ENCODE measurements around the gene NKX6-1.

The NKX6-1 gene

DNA sequence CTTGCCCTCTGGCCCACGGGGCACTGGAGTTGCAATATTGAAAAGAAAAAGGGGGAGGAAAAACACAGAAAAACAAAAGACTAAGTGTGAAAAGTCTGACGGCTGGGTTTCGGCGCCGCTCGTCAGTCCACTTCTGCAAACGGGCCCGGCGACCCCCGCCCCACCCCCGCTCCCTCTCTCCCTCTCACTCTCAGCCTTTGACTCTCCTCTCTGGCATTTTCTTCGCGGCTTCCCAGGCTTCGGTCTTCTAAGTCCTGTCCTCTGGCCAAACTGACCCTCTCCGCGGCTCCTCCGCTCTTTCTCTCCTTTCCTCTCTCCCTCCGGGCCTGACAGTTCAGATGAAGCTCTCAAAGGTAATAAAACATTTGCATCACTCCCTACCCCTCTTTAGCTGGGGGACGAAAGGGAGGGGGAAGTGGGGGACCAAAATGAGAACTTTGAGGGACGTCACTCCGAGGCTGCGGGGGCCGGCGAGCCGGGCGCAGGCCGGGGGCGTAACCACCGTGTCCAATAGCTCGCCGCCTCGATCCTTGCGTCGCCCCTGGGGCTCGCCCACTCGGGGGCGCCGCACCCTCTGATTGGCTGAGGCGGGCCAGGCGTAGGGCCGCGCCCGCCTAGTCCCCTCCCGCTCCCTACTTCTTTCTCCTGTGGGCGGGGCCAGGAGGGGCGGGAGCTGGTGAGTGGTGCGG lies at the start of gene NKX6-1:
NKX6-1 (minus strand) TSS at position 358 of the 689 bp plus-strand sequence. CDS start 1,064 bp downstream, outside the sequence.
- peaks cover 5% of the 10 kb centered on the region for H3K36me3 Mint-ChIP-seq
- no peak within 1 kb of the TSS for H3K27ac Mint-ChIP-seq
- H3K4me3 Mint-ChIP-seq, result peak within 1 kb of the TSS; percentile 87
- H3K4me1 Mint-ChIP-seq (ENCODE audit: low read depth), result peaks cover 22% of the 10 kb centered on the region
- peaks cover 61% of the 10 kb centered on the region for H3K27me3 Mint-ChIP-seq
- H3K9me3 Mint-ChIP-seq (ENCODE audit: low read depth), result no peaks in the 10 kb centered on the region

DNA sequence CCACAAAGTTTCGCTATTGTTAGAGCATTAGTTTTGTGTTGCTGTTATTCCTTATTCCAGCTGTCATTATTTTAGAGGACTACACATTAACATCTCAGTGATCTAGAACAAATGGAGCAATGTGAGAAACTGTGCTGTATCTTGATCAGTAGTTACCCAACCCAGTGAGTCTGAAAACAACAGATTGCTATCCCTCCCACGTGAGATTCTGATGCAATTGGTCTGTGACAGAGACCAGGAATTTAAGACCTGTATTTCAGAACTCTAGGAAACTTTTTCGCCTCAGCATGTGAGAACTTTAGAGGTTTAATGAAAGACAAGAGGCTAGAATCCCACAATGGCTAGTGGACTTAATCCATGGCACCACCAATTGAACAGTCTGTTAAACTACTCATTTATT lies 48.1 kb upstream of the NKX6-1 start:
- Mint-ChIP-seq H3K27me3 (peaks cover 10% of the 10 kb centered on the region), H3K9me3 (ENCODE audit: low read depth) (no peaks in the 10 kb centered on the region), H3K4me1 (ENCODE audit: low read depth) (no peaks in the 10 kb centered on the region), H3K4me3 (no peak overlapping the region), H3K27ac (no peak overlapping the region), H3K36me3 (no peaks in the 10 kb centered on the region)

DNA sequence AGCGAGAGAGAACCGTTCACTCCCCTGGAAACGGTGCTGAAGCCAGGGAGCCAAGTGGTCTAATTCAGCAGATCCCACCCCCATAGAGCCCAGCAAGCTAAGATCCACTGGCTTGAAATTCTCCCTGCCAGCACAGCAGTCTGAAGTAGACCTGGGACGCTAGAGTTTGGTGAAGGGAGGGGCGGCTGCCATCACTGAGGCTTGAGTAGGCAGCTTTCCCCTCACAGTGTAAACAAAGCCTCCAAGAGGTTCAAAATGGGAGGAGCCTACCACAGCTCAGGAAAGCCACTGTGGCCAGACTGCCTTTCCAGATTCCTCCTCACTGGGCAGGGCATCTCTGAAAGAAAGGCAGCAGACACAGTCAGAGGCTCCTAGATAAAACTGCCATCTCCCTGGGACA lies 46.0 kb upstream of the NKX6-1 start:
- Mint-ChIP-seq H3K9me3 (ENCODE audit: low read depth) (no peaks in the 10 kb centered on the region), H3K27ac (no peak overlapping the region), H3K27me3 (peaks cover 11% of the 10 kb centered on the region), H3K4me1 (ENCODE audit: low read depth) (no peaks in the 10 kb centered on the region), H3K4me3 (no peak overlapping the region), H3K36me3 (no peaks in the 10 kb centered on the region)

DNA sequence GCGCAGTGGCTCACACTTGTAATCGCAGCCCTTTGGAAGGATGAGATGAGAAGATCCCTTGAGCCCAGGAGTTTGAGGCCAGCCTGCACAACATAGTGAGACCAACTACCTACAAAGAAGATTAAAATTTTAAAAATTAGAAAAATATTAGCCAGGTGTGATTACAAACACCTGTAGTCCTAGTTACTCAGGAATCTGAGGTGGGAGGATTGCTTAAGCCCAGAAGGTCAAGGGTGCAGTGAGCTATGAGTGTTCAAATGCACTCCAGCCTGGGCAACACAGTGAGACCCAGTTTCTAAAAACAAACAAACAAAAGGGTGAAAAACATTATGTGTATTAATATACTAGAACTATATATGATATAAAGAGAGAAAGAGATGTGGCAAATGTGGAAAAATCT lies 36.8 kb upstream of the NKX6-1 start:
- Mint-ChIP-seq H3K4me1 (ENCODE audit: low read depth) (no peaks in the 10 kb centered on the region), H3K27ac (no peak overlapping the region), H3K36me3 (no peaks in the 10 kb centered on the region), H3K9me3 (ENCODE audit: low read depth) (no peaks in the 10 kb centered on the region), H3K4me3 (no peak overlapping the region), H3K27me3 (peaks cover 13% of the 10 kb centered on the region)

DNA sequence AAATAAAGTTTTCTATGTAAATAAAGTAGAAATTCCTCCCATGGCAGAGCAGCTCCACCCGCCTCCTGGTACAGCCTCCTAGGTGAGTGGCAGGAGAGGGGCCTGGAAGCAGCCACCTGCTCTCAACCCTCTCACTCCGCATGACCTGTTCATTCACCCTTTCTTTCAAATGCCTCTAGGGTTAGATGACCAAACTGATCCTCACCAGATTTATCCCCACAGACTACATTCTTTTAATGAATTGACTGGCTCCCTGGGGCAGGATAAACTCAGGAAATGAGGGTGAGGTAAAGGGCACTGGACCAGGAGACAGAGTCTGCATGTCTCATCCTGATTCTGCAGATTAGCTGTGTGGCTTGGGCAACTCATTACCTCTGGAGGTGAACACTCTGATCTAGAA lies 32.6 kb upstream of the NKX6-1 start:
- no peaks in the 10 kb centered on the region for H3K36me3 Mint-ChIP-seq
- no peaks in the 10 kb centered on the region for H3K9me3 Mint-ChIP-seq (ENCODE audit: low read depth)
- H3K4me1 Mint-ChIP-seq (ENCODE audit: low read depth), result no peaks in the 10 kb centered on the region
- no peak overlapping the region for H3K27ac Mint-ChIP-seq
- H3K4me3 Mint-ChIP-seq, result no peak overlapping the region
- peaks cover 17% of the 10 kb centered on the region for H3K27me3 Mint-ChIP-seq

DNA sequence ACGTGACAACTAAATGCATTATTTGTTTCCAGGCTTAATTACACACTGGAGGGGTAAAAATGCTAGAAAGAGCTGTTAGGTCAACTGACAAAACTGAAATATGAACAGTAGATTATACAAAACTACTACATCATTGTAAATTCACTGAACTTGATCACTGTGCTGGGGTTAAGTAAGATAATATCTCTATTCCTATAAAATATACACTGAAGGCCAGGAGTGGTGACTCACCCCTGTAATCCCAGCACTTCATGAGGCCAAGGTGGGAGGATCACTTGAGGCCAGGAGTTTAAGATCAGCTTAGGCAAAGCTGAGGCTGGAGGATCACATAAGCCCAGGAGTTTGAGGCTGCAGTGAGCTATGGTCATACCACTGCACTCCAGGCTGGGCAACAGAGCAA lies 31.8 kb upstream of the NKX6-1 start:
- no peaks in the 10 kb centered on the region for H3K4me1 Mint-ChIP-seq (ENCODE audit: low read depth)
- no peak overlapping the region for H3K27ac Mint-ChIP-seq
- H3K9me3 Mint-ChIP-seq (ENCODE audit: low read depth), result no peaks in the 10 kb centered on the region
- H3K4me3 Mint-ChIP-seq, result no peak overlapping the region
- H3K27me3 Mint-ChIP-seq, result peaks cover 18% of the 10 kb centered on the region
- H3K36me3 Mint-ChIP-seq, result no peaks in the 10 kb centered on the region

DNA sequence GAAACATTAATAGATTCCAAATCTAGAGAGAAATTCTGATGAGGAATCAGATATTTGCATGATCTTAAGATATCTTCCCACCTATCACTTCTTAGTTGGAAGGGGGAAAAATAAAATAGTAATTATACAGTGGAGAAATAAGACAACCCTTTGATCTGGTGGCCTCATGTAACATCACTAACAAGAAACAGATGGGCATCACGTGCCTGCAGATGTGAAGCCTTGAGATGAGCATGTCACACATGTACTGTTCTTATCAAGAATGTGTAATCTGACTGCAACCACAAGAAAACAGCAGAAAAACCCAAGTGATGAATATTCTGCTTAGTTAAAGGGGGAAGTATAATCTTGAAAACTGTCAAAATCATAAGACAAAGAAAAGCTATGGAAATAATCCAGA lies 31.4 kb upstream of the NKX6-1 start:
- H3K36me3 Mint-ChIP-seq, result no peaks in the 10 kb centered on the region
- H3K27ac Mint-ChIP-seq, result no peak overlapping the region
- H3K4me3 Mint-ChIP-seq, result no peak overlapping the region
- no peaks in the 10 kb centered on the region for H3K4me1 Mint-ChIP-seq (ENCODE audit: low read depth)
- H3K9me3 Mint-ChIP-seq (ENCODE audit: low read depth), result no peaks in the 10 kb centered on the region
- peaks cover 18% of the 10 kb centered on the region for H3K27me3 Mint-ChIP-seq

DNA sequence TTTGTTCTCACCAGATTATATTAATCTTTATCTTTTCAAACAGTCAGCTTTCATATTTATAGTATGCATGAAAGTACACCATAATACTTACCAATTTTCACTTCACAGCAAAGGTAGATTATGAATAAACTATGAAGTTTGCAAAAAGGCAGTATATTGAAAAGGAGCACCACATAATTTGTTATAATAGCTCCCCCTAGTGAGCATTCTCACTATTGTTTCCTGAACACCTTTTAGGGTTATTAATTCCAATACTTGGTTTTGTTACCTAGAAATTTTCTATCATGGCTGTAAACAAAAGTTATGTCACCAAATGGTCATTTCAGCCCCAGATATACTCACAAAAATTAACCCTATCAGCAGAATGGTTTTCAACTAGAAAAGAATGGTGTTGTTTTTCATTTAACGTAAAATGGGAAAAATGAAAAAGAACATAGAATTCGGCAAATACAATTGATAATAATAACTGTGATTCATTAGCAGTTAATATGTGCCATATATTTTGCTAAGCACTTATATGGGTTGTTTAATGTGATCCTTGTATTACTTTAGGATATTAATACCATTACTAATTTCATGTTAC lies 30.2 kb upstream of the NKX6-1 start:
- H3K27me3 Mint-ChIP-seq, result peaks cover 18% of the 10 kb centered on the region
- H3K27ac Mint-ChIP-seq, result no peak overlapping the region
- H3K4me1 Mint-ChIP-seq (ENCODE audit: low read depth), result no peaks in the 10 kb centered on the region
- H3K4me3 Mint-ChIP-seq, result no peak overlapping the region
- H3K9me3 Mint-ChIP-seq (ENCODE audit: low read depth), result no peaks in the 10 kb centered on the region
- H3K36me3 Mint-ChIP-seq, result no peaks in the 10 kb centered on the region

DNA sequence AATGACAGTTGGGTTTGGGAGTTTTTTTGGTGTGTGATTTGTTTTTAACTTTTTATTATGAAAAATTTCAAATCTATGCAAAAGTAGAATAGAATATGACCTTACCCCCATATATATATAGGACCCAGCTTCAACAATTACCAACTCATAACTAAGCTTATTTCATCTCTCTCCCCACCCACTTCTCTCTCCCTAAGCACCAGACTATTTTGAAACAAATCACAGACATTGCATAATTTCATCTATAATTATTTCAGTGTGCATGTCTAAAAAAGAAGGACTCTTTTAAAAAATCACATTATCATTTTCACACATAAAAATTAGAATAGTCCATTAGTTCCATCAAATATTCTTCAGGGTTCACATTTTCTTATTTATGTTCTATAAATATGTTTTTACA lies 28.3 kb upstream of the NKX6-1 start:
- Mint-ChIP-seq H3K4me3 (no peak overlapping the region), H3K9me3 (ENCODE audit: low read depth) (no peaks in the 10 kb centered on the region), H3K36me3 (no peaks in the 10 kb centered on the region), H3K27me3 (peaks cover 20% of the 10 kb centered on the region), H3K4me1 (ENCODE audit: low read depth) (no peaks in the 10 kb centered on the region), H3K27ac (no peak overlapping the region)

DNA sequence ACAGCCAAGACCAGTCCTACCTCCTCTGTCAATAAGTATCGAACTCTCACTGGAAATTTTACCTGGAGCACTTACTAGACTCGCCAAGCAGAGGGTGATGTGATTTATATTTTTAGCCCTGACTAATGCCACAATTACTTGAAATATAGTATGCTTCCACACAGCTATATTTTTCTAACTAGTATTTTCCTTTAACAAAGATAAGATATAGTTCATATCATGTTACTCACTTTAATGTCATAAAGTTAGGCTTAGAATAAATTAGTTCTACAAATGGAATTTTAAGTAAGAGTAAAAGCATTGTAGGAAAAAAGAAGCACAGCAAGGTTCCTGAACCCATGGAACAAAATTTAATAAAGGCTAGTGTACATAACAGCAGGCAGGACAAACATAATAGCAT lies 16.0 kb upstream of the NKX6-1 start:
- Mint-ChIP-seq H3K36me3 (no peaks in the 10 kb centered on the region), H3K4me1 (ENCODE audit: low read depth) (no peaks in the 10 kb centered on the region), H3K27me3 (peaks cover 23% of the 10 kb centered on the region), H3K9me3 (ENCODE audit: low read depth) (no peaks in the 10 kb centered on the region), H3K4me3 (no peak overlapping the region), H3K27ac (no peak overlapping the region)

DNA sequence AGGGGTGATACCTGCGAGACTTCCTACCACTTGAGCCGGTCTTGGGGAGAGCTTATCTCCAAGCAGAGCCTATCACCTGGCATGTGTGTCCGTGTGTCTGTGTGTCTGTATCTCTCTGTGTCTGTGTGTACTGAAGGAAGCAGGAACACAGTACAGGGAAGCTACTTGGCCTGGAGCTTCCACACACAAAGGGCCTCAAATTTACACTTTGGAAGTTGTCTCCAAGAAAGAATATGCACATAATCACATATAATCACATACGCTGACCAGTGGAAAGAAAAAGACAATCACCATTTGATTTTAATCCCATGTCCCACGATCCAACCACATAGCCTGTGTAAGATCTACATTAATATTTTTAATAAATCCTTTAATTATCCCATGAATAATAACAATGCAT lies 13.2 kb upstream of the NKX6-1 start:
- Mint-ChIP-seq H3K27ac (no peak overlapping the region), H3K4me1 (ENCODE audit: low read depth) (no peaks in the 10 kb centered on the region), H3K27me3 (peaks cover 19% of the 10 kb centered on the region), H3K4me3 (no peak overlapping the region), H3K36me3 (no peaks in the 10 kb centered on the region), H3K9me3 (ENCODE audit: low read depth) (no peaks in the 10 kb centered on the region)

DNA sequence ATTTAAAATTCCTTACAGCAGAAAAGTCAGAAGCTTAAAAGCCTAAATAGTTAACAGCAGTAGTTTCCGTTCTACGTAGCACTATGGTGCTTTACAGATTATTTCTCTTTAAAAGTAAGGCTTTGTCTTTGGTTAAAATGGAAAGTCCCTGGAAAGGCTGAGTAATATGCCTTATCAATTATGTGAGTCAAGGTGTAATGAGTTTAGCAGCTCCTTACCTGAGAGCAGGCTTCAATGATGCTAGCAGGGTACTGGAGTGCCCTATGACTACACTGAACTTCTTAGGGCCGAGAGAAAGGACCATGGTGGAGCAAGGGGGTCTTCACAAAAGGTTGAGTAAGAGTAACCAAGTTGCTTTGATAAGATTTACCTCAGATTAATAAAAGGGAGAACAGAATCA lies 12.6 kb upstream of the NKX6-1 start:
- peaks cover 18% of the 10 kb centered on the region for H3K27me3 Mint-ChIP-seq
- H3K4me1 Mint-ChIP-seq (ENCODE audit: low read depth), result no peaks in the 10 kb centered on the region
- H3K9me3 Mint-ChIP-seq (ENCODE audit: low read depth), result no peaks in the 10 kb centered on the region
- no peak overlapping the region for H3K4me3 Mint-ChIP-seq
- no peak overlapping the region for H3K27ac Mint-ChIP-seq
- H3K36me3 Mint-ChIP-seq, result no peaks in the 10 kb centered on the region

DNA sequence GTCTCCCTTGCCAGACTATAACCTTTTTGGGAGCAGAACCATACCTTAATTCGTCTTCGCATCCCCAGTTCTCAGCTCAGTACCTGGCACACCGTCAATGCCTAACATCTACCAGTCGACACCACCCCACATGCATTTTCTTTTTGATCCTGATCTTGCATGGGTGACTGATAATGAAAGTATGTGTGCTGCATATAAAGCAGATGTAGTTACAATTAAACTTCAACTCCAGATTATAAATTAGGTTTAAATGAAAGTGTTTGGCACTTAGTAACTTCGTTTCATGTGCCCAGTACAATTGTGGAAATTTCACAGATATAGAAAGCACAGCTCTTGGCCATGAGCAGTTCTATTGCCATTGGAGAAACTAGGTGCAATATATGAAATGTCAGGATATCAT lies 8.8 kb upstream of the NKX6-1 start:
- no peaks in the 10 kb centered on the region for H3K36me3 Mint-ChIP-seq
- H3K4me1 Mint-ChIP-seq (ENCODE audit: low read depth), result peaks cover 2% of the 10 kb centered on the region
- no peak overlapping the region for H3K4me3 Mint-ChIP-seq
- H3K27me3 Mint-ChIP-seq, result peaks cover 34% of the 10 kb centered on the region
- no peak overlapping the region for H3K27ac Mint-ChIP-seq
- no peaks in the 10 kb centered on the region for H3K9me3 Mint-ChIP-seq (ENCODE audit: low read depth)

DNA sequence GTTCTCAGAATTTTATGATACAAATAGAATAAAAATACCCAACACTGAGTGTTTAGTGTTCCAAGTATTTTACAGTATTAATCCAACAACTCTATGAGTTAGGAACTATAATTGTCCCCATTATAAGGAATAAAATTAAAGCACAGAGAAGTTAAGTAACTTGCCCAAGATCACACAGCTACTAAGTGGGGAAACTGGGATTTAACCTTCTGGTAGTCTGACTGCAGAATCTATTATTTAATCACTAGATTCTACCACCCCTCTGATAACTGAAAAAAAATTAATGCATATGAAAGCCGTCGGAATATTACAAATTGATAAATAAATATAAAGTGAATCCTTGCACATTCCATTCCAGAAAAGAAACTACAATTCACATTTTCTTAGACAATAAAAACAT lies 5.7 kb upstream of the NKX6-1 start:
- no peak overlapping the region for H3K27ac Mint-ChIP-seq
- H3K36me3 Mint-ChIP-seq, result peaks cover 2% of the 10 kb centered on the region
- H3K27me3 Mint-ChIP-seq, result peaks cover 58% of the 10 kb centered on the region
- peaks cover 6% of the 10 kb centered on the region for H3K4me1 Mint-ChIP-seq (ENCODE audit: low read depth)
- H3K9me3 Mint-ChIP-seq (ENCODE audit: low read depth), result no peaks in the 10 kb centered on the region
- H3K4me3 Mint-ChIP-seq, result no peak overlapping the region

DNA sequence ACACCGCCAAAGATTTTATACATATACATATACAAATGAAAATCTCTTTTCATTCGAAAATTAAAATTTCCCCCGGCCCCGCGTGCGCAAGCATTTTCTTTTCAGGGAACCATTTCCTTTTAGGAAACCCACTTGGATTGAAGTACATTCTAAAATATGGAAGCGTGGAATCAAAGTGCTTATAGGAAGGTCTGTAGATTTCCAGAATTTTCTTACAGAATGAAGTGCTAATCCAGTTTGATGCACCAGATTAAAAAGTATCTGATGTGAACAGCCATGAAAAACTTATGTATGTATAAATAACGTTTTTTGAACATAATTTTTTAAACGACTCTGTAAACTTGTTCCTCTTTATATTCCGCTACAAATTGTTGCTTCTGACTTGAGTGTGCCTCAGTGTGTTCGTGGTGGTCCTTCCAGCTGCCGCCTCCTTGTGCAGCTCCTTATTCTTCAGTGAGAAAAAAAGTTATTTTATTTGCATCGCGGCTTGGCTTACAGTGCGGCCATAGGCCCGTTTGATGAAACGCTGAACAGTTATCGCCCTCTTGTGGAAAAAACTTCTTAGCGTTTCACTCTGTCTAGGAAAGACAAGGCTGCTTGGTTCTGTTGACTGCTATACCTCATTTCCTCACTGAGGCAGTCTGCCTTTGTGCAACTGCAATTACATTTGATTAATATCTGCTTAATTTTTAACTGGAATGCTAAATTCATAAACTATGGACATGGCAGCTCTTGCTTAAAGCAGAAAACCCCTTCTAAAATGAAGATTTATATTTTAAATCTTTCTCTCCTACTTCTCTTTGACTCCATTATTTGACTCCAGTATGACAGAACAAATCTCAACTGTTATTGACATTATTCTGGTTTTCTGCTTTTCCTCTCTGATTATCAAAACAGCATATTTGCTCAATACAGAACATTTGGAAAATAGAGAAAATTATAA lies 4.7 kb upstream of the NKX6-1 start:
- Mint-ChIP-seq H3K27ac (peak overlapping the region; percentile 51), H3K4me1 (ENCODE audit: low read depth) (peaks cover 10% of the 10 kb centered on the region), H3K27me3 (peaks cover 59% of the 10 kb centered on the region), H3K36me3 (peaks cover 2% of the 10 kb centered on the region), H3K9me3 (ENCODE audit: low read depth) (no peaks in the 10 kb centered on the region), H3K4me3 (no peak overlapping the region)
